HG03066 (cell line): ENCODE measurements around the gene ARID5B.

Experiments
- ATAC-seq: cut with Tn5 transposase; IDR thresholded peaks from one replicate; pipeline ENCODE4 v1.9.1; 2021; ENCODE audit warnings: low read depth; ENCODE audit not compliant: unreplicated experiment

The ARID5B gene

DNA sequence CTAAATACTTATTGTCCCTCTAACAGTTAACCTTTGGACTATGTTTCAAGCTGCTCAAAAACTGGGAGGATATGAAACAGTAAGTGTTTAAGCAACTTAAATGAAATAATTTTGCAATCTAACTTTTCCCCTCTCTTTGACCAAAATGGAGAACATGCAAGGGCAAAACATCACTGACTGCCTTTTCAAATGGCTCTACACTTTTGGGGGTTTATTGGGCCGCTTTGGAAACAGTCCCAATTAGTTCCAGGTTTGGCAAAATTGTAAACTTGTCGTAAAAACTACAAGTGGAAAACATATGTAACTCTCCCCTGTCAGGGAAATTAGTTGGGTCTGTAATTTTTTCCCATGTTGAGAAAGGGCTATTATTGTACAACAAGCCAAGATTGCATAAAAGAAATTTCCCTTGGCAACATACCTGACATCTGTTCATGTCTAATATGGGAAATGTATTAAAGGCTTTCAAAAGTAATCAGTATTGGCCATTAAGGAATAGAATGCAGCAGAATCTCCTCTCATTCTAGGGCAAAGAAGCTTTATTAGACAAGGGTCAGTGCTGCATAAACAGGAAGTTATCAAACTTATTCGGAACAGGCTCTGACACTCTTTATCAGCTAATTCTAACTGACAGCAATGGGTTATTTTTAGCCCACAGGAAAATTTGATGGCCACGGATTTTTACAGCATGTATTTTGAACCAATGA is 157.9 kb downstream of the ARID5B start:
- no peak for ATAC-seq

GRCh38 chr10:62062028-62062427 is 160.5 kb downstream of the ARID5B start:
- ATAC-seq: no peak

DNA sequence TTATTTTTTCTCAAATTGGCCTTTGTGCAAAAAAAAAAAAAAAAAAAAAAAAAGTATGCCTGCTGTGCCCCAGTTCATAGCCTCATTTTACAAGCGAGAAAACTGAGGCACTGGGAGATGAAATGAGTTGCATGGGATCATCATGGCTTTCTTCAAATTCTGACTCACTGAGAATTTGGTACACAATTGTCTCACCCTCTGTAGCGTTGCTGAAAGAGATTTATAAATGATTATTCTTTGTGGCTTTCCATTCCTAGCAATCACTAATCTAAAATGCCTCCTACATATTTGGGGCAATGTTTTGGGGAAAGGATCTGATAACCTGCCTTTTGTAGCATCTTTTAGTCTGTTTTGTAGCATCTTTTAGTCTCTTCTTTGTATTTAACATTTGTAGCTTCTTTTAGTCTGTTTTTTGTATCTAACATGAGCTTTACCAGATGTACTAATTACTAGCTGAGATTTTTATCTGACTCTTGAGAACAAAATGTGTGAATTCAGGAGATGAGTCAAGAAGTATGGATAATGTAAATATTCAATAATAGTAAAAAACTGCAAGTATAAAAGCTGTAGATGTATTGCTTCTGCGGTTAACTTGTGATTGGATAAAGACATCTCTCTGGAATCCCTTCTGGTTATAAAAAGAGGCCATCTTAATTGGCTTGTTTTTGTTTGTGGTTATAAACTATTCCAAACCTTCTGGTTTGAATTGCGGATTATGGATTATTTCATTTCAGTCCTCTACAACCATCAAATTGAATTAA is 161.4 kb downstream of the ARID5B start:
- no peak for ATAC-seq

DNA sequence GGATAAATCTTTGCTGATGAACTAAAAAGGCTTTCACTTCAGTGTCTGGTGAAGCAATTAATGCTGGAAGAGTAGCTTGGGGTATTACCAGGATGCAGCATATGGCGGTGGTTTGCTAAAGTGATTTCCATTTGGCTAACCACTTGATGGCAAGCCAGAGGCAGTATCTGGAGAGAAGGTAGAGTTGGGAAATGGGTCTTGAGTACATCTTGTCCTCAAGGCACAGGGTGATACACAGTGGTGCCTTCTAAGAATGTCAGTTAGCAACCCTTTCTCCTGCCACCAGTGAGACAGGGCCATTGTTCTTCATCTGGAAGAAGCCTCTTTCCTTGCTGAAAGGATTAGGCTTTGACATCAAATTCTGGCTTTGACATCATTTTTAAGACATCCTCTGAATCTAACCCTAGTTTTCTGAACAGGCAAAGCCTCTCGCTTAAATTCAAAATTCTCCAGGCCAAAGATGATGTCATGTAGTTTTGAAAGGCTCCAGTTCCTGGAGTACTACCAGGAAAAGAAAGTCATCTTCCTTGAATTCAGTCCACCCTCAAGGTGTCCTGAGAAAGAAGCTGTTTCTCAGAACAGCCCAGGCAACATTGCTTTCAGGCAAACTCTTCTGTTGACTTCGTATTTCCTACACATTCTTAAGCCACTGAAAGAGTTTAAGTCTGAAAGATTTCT is 162.4 kb downstream of the ARID5B start:
- ATAC-seq: no peak

GRCh38 chr10:62067560-62067959 is 166.1 kb downstream of the ARID5B start:
- ATAC-seq: no peak

DNA sequence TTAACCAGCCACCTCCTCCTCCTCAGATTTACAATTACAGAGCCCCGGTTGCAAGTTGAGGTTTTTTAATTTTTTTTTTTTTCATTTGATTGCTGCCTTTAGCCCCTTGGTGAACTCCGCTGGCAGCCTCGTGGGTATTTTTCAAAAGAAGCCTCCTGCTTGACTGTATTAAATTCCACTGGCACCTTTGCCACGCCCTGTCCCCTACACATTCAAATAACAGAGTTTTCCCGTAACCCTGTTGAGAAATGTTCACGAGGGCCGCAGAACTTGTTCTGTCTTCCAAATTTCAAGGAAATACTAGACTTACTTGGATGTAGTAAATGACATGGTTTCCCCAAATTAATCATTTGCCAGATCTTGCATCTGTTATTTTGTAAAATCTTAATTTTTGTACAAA is 167.0 kb downstream of the ARID5B start:
- no peak for ATAC-seq

DNA sequence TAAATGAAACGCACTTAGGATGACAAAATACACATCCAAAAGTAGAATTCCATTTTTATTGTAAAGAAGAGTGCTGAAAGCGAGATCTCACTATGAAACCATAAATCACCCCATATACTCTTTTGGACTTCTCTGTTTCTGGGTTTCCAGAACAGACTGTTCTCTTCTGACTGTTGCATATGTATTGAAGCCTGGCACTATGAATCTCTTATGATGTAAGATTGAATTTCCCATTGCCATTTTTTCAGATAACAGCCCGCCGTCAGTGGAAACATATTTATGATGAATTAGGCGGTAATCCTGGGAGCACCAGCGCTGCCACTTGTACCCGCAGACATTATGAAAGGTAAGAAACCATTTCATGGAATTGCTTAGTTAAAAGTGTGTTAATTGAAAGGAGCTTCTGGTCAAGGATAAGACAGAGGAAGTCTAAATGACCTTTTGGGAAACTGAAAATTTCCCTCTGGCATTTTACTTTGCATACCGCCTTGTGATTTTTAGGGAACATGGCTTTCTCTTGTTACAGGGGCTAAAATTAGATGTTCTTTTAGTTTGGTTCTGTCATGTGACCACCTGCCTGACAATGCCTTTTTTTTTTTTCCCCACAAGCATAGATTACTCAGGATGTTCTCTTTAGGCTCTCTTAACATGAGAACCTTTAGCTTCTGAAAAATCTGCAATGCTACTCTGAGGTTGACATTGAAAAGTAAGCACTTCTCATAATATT is 168.1 kb downstream of the ARID5B start:
- no peak for ATAC-seq

- ATAC-seq: no peak
Measured at GRCh38 chr10:62071846-62072281, 170.4 kb downstream of the ARID5B start.

DNA sequence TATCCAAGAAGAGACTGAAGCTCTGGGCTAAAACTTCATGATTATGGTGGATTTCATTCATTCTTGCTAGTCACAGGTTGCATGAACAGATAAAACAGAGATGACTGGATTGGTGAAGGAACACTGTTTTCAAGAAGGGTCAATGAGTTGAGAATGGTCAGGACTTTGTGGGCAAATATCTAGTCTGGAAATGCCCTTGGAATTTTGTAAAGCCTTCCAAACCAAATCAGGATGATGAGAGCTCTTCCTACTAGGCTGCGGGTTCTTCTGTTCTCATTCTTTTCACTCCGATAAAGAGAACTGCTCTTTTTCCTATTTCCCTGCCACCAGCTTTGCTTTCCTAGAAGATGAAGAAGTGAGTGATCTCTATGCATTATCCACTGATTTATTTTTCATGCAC is 171.4 kb downstream of the ARID5B start:
- ATAC-seq: no peak

DNA sequence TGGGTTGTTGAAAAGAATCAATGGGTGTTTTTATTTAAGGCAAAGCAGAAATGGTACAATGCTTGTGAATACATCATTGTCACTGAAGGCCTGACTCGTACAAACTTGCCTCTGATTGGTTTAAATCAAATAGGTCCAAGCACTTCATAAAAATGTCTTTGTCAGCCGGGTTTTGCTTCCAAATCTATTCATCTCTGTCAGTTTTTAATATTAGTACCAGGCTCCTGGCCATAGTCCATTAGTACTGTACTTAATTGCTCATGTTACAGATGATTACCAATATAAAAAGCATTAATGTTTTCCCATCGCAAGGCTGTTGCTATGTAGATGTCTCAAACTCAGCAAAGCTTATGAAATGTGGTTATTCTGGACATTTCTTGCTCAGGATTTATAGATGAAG is 171.9 kb downstream of the ARID5B start:
- no peak for ATAC-seq

DNA sequence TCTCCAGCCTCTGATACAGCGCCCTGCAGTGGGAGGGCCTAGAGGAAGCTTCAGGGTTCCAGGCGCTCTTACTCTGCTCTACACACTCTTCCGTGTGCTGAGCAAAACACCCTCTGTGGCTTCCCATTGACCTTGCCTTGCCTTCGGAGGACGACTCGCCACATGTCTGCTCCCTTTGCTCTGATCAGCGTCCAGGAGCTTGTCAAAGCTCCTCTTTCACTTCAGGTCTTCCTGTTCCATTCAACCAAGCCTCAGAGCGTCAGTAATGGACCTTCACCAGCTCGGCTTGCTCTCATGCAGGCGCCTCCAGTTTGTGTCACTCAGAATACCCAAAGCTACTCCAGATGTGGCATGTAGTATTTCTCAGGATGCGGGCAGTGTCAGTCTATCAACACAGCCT is 173.9 kb downstream of the ARID5B start:
- ATAC-seq: no peak

- ATAC-seq: no peak
Measured at GRCh38 chr10:62075912-62076311, 174.4 kb downstream of the ARID5B start.

DNA sequence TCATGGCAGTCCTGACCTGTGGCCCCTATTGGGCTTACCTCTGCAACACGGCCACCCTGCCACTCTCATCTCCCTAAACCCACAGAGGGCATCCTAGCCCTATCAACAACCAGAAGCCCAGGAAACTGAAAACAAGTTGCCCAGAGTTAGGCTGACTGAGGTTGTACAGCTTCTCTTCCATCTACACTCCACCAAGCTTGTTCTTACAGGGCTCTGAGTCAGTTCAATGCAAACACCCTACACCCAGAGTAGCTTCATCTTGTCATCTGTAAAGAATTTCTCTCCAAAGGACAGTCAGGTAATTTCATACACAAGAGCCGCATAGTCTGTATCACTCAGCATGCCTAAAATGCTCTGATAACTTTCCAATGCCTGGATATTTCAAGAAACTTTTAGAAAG is 175.4 kb downstream of the ARID5B start:
- ATAC-seq: no peak

DNA sequence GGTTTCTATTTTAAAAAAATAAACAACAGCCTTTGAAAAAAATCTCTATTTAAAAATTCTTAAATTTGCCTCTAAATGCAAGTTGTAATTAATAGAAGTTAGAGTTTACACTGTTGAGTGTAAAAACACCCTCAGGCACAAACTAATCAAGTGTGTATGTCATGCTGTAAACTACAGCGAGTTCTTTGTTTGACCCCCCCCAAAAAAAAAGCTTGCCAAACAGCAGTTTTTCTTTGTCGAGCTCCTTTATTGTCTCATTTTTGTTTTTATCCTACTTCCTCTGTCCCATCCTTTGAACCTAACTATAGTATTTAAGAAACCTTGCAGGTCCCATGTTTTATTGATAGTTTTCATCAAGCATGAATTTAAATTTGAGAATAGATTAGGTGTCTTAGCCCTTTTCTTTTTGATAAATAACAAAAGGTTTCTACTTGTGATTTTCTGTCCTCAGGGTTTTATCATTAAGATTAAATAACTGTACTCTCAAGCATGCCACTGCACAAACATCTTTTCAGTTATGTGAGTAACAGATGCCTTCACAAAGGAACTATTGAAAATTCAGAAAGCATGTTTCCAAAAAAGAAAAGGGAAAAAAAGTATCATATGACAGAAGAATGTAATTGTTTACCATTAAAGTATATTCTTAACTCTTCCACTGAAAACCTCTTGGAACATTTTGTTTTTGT is 176.0 kb downstream of the ARID5B start:
- ATAC-seq: no peak

DNA sequence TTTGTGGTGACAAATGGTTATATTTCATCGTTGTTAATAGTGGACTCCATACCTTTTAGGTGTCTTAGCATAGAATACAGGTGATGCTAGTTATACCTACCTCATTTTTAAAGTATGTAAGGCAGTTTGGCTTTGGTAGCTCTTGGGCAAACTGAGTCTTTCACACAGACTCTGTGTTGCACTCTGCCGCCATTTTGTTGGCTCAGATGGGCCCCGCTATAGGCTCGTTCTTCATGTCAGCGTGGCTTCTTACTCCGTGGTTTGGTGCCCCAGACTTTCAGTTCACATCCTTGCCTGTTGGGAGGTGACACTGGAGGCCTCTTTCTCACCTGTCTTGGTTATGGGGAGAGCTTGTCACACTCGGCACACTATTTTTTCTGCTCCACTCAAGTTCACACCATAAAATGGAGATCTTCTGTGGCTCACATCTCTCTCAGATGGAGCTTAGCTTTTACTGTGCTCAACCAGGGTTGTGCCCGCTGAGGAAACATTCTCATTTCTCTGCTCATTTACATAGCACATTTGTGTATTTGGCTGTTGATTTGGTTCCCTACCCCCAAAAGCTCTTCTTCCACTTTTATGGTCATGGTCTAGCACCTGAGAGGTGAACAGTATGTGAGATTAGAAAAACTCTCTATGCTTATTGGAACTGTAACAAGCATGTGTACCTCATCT is 178.5 kb downstream of the ARID5B start:
- ATAC-seq: peak; percentile 71

DNA sequence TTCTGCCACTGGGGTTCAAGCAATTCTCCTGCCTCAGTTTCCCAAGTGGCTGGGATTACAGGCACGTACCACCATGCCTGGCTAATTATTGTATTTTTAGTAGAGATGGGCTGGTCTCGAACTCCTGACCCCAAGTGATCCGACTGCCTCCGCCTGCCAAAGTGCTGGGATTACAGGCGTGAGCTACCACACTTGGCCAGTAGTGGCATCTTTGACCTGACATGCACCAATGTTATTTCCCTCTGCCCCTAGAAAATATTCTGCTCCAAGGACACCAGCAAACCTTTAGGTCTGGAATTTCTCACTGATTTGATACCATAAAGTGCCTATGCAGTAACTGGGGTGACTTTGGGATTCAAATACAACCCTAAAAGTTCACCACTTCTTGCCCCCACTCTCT is 179.4 kb downstream of the ARID5B start:
- no peak for ATAC-seq

DNA sequence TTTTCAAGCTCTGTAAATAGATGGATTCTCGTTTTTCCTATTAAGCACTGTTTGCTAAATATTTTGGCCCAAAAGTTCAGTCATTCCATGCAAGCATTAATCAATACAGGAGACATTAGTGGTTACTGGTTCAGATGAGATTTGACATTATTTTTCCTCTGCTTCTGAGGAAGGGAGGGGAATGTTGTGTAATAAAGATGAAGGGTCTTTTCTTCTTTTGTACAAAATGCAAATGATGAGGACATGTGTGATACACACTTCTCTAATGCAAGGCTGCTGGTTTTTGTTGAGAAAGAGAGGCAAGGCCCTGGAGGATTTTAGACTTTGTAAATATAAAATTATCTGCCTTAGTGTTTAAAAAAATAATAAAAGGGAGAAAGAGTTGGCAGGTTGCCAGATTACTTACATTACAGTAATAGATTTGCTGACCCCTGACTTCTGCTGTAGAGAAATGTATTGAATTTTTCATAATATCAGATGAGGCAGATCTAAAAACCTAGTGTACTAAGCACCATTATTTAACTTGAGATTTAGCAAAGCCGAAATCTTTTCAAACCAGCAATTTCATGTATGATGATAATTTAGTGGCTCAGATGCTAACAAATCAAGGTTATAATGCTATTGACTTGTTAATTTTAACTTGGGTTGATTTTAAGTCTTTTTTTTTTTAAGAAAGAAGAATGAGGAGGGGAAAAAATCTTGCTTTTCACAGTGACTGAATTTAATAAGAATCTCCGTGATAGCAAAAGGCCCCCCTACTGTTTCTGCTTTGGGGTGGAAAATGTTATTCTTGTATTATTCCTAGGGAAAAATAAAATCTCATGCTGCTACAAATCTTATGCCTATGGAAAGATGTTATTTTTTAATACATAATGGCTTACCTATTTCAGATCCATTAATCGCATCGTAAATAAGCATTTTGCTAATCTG is 180.1 kb downstream of the ARID5B start:
- ATAC-seq: no peak

DNA sequence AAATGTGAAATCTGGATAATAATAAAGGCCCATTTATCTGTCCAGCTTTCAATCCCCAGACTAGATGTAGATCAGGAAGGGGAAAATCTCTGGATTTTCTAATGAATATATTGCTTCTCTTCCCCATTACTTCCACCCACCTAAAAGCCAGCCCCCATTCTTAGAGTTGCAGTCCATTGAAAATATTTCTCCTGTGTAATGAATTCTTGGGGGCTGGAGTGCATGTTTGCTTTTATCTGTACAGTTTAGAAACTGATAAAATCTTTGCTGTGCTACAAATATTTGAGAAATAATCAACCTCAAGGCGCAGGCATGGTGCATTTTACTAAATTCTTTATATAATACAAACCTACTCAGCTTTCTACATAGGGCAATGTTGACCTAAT is 180.8 kb downstream of the ARID5B start:
- no peak for ATAC-seq
